Measurements from ENCODE around the gene CDK2AP2. TPM values are rescaled to one million over a fixed set of nuclear protein-coding genes. Genes with fewer than 3 reads are reported as not detected.
"Not testable (repeated sequence)": the region's sequence is repeated elsewhere in the genome, so short reads cannot be mapped to it uniquely, and the experiment has no call there.

CDK2AP2 gene, protein sequence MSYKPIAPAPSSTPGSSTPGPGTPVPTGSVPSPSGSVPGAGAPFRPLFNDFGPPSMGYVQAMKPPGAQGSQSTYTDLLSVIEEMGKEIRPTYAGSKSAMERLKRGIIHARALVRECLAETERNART
- total RNA-seq: 9.7 TPM

- Histone ChIP-seq H3K4me1 (ENCODE audit: insufficient read depth, low read length) (peaks cover 46% of the 10 kb centered on the region), H3K4me3 (ENCODE audit: low read length) (peak within 1 kb of the TSS; percentile 81), H3K9me3 (ENCODE audit: low read depth, low read length) (no peaks in the 10 kb centered on the region), H3K27me3 (ENCODE audit: insufficient read depth, low read length) (no peaks in the 10 kb centered on the region)
Observed at GRCh38 chr11:67507864-67508485, at the start of gene CDK2AP2. TSS of gene CDK2AP2 (minus strand) at chr11:67508162. CDS start at chr11:67508082, 80 bp downstream.

GRCh38 chr11:67556244-67556643, 48.3 kb upstream of the CDK2AP2 start:
- H3K27me3 ChIP-seq (ENCODE audit: insufficient read depth, low read length): no peaks in the 10 kb centered on the region
- H3K4me3 ChIP-seq (ENCODE audit: low read length): no peak overlapping the region
- no peaks in the 10 kb centered on the region for H3K4me1 ChIP-seq (ENCODE audit: insufficient read depth, low read length)
- no peaks in the 10 kb centered on the region for H3K9me3 ChIP-seq (ENCODE audit: low read depth, low read length)

DNA sequence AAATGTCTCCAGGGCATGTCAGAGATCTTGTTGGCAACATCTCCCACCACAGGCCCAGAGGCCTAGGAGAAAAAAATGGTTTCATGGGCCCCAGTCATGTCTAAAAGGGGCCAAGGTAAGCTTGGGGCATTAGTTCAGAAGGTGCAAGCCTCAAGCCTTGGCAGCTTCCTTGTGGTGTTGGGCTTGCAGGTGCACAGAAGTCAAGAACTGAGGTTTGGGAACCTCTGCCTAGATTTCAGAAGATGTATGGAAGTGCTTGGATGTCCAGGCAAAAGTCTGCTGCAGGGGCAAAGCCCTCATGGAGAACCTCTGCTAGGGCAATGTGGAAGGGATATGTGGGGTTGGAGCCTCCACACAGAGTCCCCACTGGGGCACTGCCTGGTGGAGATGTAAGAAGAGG, 43.7 kb upstream of the CDK2AP2 start:
- not testable (repeated sequence) for H3K27me3 ChIP-seq (ENCODE audit: insufficient read depth, low read length); H3K9me3 ChIP-seq (ENCODE audit: low read depth, low read length); H3K4me1 ChIP-seq (ENCODE audit: insufficient read depth, low read length); H3K4me3 ChIP-seq (ENCODE audit: low read length)

DNA sequence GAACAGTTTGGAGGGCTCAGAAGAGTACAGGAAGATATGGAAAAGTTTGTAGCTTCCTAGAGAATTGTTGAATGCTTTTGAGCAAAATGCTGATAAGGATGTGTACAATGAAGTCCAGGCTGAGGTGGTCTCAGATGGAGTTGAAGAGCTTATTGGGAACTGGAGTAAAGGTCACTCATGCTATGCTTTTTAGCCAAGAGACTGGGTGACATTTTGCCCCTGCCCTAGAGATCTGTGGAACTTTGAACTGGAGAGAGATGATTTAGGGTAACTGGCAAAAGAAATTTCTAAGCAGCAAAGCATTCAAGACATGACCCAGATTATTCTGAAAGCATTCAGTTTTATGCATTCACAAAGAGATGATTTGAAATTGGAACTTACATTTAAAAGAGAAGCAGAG, 43.2 kb upstream of the CDK2AP2 start:
- Histone ChIP-seq H3K4me3 (ENCODE audit: low read length) (no peak overlapping the region), H3K9me3 (ENCODE audit: low read depth, low read length) (no peaks in the 10 kb centered on the region), H3K4me1 (ENCODE audit: insufficient read depth, low read length) (no peaks in the 10 kb centered on the region), H3K27me3 (ENCODE audit: insufficient read depth, low read length) (no peaks in the 10 kb centered on the region)

DNA sequence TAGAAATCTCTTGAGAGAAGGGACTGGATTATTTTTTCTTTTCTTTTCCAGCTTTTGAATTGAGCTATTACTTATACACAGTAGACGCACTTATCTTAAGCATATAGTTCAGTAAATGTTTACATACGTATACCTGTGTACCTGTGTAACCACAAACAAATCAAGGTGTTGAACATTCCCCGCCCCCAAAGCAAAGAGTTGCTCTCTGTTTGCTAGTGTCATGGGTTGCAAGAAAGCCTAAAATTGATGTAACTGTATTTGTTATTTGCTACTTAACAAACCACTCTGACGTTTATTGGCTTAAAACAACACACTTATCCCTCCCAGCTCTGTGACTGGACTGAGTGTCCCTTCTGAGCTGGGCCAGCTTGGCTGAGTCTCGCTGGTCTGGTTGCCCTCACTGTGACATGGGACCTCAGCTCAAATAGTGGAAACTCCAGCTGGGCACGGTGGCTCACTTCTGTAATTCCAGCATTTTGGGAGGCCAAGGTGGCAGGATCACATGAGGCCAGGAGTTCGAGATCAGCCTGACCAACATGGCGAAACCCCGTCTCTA, 40.7 kb upstream of the CDK2AP2 start:
- no peaks in the 10 kb centered on the region for H3K9me3 ChIP-seq (ENCODE audit: low read depth, low read length)
- no peak overlapping the region for H3K4me3 ChIP-seq (ENCODE audit: low read length)
- no peaks in the 10 kb centered on the region for H3K27me3 ChIP-seq (ENCODE audit: insufficient read depth, low read length)
- no peaks in the 10 kb centered on the region for H3K4me1 ChIP-seq (ENCODE audit: insufficient read depth, low read length)

GRCh38 chr11:67548112-67548511, 40.1 kb upstream of the CDK2AP2 start:
- not testable (repeated sequence) for H3K4me3 ChIP-seq (ENCODE audit: low read length); H3K9me3 ChIP-seq (ENCODE audit: low read depth, low read length); H3K4me1 ChIP-seq (ENCODE audit: insufficient read depth, low read length); H3K27me3 ChIP-seq (ENCODE audit: insufficient read depth, low read length)

- no peaks in the 10 kb centered on the region for H3K9me3 ChIP-seq (ENCODE audit: low read depth, low read length)
- H3K4me3 ChIP-seq (ENCODE audit: low read length): no peak overlapping the region
- H3K4me1 ChIP-seq (ENCODE audit: insufficient read depth, low read length): no peaks in the 10 kb centered on the region
- H3K27me3 ChIP-seq (ENCODE audit: insufficient read depth, low read length): no peaks in the 10 kb centered on the region
Observed at GRCh38 chr11:67545280-67545679, 37.3 kb upstream of the CDK2AP2 start.

- H3K4me3 ChIP-seq (ENCODE audit: low read length): no peak overlapping the region
- H3K4me1 ChIP-seq (ENCODE audit: insufficient read depth, low read length): no peaks in the 10 kb centered on the region
- H3K27me3 ChIP-seq (ENCODE audit: insufficient read depth, low read length): no peaks in the 10 kb centered on the region
- no peaks in the 10 kb centered on the region for H3K9me3 ChIP-seq (ENCODE audit: low read depth, low read length)
Observed at GRCh38 chr11:67544616-67545242, 36.8 kb upstream of the CDK2AP2 start.

GRCh38 chr11:67543585-67543984, 35.6 kb upstream of the CDK2AP2 start:
- no peaks in the 10 kb centered on the region for H3K9me3 ChIP-seq (ENCODE audit: low read depth, low read length)
- no peaks in the 10 kb centered on the region for H3K4me1 ChIP-seq (ENCODE audit: insufficient read depth, low read length)
- H3K4me3 ChIP-seq (ENCODE audit: low read length): no peak overlapping the region
- H3K27me3 ChIP-seq (ENCODE audit: insufficient read depth, low read length): no peaks in the 10 kb centered on the region

GRCh38 chr11:67542971-67543370, 35.0 kb upstream of the CDK2AP2 start:
- H3K9me3 ChIP-seq (ENCODE audit: low read depth, low read length): no peaks in the 10 kb centered on the region
- no peak overlapping the region for H3K4me3 ChIP-seq (ENCODE audit: low read length)
- no peaks in the 10 kb centered on the region for H3K27me3 ChIP-seq (ENCODE audit: insufficient read depth, low read length)
- no peaks in the 10 kb centered on the region for H3K4me1 ChIP-seq (ENCODE audit: insufficient read depth, low read length)

- Histone ChIP-seq H3K4me3 (ENCODE audit: low read length) (no peak overlapping the region), H3K4me1 (ENCODE audit: insufficient read depth, low read length) (no peaks in the 10 kb centered on the region), H3K9me3 (ENCODE audit: low read depth, low read length) (no peaks in the 10 kb centered on the region), H3K27me3 (ENCODE audit: insufficient read depth, low read length) (no peaks in the 10 kb centered on the region)
Observed at GRCh38 chr11:67542169-67542568, 34.2 kb upstream of the CDK2AP2 start.

GRCh38 chr11:67541198-67541597, 33.2 kb upstream of the CDK2AP2 start:
- Histone ChIP-seq H3K9me3 (ENCODE audit: low read depth, low read length) (no peaks in the 10 kb centered on the region), H3K27me3 (ENCODE audit: insufficient read depth, low read length) (no peaks in the 10 kb centered on the region), H3K4me3 (ENCODE audit: low read length) (no peak overlapping the region), H3K4me1 (ENCODE audit: insufficient read depth, low read length) (no peaks in the 10 kb centered on the region)

DNA sequence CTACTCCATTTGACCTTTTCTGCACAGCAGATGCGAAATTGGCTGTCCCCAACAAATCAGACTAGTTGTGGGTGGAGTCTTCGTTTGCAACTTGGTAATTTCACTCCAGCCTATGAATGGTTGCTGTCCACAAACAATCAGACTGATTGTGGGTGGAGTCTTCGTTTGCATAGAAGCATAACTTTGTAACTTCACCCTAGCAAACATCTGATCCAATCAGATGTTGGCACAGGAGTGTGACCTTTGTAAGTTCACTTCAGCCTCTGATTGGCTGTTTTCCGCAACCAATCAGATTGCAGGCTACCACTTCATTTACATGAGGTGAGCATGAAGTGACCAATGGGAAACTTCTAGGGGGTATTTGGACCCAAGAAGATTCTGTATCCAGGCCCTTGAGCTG, 31.6 kb upstream of the CDK2AP2 start:
- H3K27me3 ChIP-seq (ENCODE audit: insufficient read depth, low read length): no peaks in the 10 kb centered on the region
- H3K9me3 ChIP-seq (ENCODE audit: low read depth, low read length): peaks cover 2% of the 10 kb centered on the region
- no peaks in the 10 kb centered on the region for H3K4me1 ChIP-seq (ENCODE audit: insufficient read depth, low read length)
- no peak overlapping the region for H3K4me3 ChIP-seq (ENCODE audit: low read length)

DNA sequence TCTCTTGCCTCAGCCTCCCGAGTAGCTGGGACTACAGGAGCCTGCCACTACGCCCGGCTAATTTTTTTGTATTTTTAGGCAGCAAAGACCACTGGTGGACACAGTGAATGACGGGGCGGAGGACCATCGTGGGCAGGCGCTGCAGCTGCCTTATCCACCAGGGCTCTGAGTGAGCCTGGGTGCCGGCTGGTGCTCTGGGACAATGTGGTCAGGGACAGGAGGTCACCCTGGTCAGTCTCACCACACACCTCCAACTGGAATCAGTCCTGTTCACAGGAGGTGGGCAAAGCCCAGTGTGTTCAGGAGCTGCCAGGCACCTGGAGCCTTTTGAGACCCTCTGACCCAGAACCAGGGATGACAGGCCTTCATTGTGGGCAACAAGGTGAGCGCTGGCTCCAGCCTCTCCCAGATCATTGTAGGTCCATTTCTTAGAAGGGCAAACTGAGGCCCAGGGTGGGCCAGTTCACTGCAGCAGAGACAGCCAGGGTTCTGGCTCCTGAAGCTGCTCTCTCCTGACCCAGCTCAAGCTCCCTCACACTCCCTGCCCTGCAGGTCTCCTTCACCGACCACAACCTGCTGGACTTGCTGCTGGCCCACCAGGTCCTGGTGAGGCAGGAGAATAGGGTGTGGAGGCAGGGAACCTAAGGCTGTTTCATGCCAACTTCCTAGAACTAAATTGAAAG, 31.0 kb upstream of the CDK2AP2 start:
- H3K4me3 ChIP-seq (ENCODE audit: low read length): no peak overlapping the region
- peaks cover 8% of the 10 kb centered on the region for H3K9me3 ChIP-seq (ENCODE audit: low read depth, low read length)
- no peaks in the 10 kb centered on the region for H3K4me1 ChIP-seq (ENCODE audit: insufficient read depth, low read length)
- H3K27me3 ChIP-seq (ENCODE audit: insufficient read depth, low read length): no peaks in the 10 kb centered on the region

DNA sequence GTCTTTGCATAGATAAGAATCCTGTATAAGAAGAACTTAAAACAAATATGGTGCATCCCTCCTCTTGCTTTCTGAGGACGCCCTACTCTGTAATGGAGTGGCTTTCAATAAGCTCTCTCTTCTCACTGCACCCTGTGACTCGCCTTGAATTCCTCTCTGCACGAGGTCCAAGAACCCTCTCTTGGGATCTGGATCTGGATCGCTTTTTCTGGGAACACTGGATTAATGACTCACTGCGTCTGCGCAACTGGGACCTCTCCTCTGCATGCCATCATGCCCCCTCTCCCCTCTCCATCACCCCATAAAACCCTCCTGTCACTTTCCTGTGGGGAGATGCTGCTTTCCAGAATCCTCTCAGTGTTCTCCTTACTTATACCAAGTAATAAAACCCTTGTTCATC, 30.3 kb upstream of the CDK2AP2 start:
- Histone ChIP-seq H3K4me3 (ENCODE audit: low read length) (no peak overlapping the region), H3K4me1 (ENCODE audit: insufficient read depth, low read length) (no peaks in the 10 kb centered on the region), H3K27me3 (ENCODE audit: insufficient read depth, low read length) (no peaks in the 10 kb centered on the region), H3K9me3 (ENCODE audit: low read depth, low read length) (peaks cover 13% of the 10 kb centered on the region)

Data from mononuclear cell (primary cell).